Measurements from ENCODE around the gene PCBP3.

DNA sequence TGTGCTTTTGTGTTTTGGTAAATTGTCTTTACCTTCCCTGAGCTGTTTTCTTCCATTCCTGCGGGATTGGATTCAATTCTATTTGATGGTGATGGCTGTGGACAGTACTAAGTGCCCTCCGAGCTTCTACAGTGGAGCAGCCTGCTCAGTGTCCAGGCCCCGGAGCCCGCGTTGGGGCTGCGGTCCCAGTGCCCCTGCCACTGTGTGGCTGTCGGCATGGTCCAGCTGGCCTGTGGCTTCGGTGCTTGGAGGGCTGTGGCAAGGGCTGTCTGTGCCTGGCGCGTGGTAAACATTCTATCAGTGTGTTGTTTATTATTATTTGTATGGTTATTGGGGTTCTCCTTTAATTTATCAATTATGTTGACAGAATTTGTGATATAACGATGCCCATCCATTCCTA is 228.9 kb downstream of the PCBP3 start:
- TF ChIP-seq, protein P1, sequence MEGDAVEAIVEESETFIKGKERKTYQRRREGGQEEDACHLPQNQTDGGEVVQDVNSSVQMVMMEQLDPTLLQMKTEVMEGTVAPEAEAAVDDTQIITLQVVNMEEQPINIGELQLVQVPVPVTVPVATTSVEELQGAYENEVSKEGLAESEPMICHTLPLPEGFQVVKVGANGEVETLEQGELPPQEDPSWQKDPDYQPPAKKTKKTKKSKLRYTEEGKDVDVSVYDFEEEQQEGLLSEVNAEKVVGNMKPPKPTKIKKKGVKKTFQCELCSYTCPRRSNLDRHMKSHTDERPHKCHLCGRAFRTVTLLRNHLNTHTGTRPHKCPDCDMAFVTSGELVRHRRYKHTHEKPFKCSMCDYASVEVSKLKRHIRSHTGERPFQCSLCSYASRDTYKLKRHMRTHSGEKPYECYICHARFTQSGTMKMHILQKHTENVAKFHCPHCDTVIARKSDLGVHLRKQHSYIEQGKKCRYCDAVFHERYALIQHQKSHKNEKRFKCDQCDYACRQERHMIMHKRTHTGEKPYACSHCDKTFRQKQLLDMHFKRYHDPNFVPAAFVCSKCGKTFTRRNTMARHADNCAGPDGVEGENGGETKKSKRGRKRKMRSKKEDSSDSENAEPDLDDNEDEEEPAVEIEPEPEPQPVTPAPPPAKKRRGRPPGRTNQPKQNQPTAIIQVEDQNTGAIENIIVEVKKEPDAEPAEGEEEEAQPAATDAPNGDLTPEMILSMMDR (IDR thresholded peaks at IDR 0.05; ENCODE audit: extremely low read depth in 1 of 2, insufficient read depth in 1 of 2, low read depth in 1 of 2, low read length in 2 of 2) = no peak
- TF ChIP-seq POLR2A (IDR thresholded peaks at IDR 0.05; ENCODE audit: low read depth, low read length) = no peak
- TF ChIP-seq MYC (IDR thresholded peaks at IDR 0.05; ENCODE audit: low read depth, low read length) = no peak
- TF ChIP-seq GATA2 (IDR thresholded peaks at IDR 0.05; ENCODE audit: insufficient read depth, insufficient read length, low read depth, low read length) = no peak

Data from endothelial cell of umbilical vein (primary cell).